Retina (tissue), 1 donor: ENCODE data around the gene CCDC51.

Experiments
- DNase-seq: peaks from one replicate; pipeline ENCODE4 v3.0.0-alpha.2; 2016

The CCDC51 gene

DNA sequence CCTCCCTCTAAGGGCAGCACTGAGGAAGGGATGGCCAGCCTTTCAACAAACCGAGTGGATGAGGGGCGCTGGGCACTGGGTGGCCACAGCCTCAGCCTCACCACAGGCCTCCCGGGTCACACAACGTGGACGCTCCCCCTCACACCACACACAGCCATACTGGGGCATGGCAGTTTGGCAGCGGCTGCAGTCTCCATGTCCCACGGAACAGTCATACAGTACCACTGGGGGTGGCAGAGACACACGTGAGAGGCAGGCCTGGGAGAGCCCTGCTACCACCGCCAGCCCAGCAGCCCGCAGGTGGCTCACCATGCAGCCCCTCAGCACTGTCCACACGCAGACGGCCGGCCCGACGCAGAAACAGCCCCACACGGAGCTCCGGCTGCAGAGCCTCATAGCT is 21.8 kb downstream of the CCDC51 start:
- DNase-seq: no peak

DNA sequence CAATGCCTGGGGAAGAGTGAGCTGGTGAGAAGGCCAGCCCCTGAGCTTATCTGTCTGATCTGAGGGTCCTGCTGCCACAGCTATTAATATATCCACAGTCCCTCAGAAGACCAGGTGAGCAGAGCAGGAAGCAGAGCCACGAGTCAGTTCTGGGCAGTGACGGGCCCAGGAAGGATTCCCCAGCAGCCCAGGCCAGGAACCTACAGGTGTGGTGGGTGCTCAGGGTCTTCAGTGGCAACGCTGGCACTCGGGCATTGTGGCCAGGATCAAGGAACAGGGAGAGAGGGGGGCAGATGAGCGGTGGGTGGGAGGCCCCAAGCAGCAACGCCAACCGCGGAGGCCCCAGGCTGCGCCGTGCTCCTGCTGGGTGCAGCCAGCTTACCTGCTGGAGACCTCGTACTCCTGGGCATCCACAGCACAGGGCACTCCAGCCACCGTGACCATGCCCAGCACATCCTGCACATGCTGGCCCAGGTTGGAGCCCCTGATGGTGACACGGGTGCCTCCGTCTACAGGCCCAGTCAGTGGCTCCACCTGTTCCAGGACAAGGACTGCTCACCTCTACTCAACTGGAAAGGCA is 22.3 kb downstream of the CCDC51 start:
- DNase-seq: no peak

DNA sequence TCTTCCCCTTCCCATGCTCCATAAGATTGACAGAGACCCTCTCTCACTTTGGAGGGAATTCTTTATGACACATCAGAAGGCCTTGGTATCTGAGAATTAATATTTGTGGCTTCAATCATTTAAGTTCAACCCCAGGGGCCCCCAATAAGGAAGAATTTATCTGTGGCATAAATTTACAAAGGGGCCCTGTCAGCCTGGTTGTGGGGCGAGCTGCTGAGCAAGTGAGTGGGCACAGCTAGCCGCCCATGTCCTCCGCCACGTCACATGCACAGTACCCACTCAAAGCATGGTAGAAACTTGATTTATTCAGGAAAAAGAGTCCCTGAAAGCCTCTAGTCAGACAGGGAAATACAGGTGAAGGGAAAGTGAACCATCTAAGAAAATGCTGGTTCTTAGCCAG is 23.4 kb downstream of the CCDC51 start:
- no peak for DNase-seq

DNA sequence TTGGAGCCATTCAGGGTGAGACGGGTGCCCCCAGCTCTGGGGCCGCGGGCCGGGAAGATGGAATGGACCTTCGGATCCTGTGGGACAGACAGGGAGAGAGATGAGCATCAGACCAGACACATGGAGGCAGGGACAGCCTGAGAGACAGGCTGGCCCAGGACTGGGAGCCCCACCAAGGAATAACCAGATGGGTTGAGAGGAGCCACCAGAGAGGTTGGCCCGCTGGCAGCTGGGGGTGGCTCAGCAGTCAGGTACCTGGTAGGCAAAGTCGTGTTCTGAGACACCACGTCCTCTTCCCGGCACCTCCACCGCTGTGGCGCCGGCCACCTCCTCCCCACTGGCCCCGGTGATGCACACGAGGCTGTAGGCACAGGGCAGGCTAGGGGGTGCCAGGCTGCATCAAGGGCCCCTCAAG is 23.8 kb downstream of the CCDC51 start:
- no peak for DNase-seq

DNA sequence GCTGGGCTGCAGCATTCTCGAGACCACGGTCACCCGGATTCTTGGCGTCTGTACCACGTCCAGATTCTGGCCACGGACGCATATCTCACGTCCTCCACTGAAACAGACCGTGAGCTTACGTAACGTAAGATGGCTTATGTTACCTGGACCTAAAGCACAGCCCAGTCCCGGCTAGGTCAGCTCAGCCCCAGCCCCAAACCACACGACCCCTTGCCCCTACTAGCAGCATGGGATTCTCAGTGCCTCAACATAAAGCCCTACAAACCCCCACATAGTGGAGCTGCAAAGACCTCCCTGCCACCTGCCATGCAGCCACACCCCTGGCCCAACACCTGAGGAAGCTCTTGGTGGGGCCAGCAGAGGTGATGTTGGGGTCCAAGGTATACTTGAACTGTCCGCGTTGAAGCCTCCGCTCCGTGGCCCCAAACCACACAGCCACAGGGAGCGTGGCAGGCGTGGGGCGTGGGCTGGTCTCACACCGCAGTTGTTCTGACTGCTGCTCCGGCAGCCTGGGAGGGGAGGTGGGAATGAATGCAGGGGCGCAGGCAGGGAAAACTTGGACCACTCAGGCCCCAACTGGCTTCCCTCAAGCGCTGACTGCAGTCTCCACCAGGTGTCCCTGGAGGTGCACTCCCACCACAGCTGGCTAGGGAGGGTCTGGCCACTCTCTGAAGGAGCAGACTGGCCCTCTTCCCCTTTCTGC is 24.5 kb downstream of the CCDC51 start:
- no peak for DNase-seq

DNA sequence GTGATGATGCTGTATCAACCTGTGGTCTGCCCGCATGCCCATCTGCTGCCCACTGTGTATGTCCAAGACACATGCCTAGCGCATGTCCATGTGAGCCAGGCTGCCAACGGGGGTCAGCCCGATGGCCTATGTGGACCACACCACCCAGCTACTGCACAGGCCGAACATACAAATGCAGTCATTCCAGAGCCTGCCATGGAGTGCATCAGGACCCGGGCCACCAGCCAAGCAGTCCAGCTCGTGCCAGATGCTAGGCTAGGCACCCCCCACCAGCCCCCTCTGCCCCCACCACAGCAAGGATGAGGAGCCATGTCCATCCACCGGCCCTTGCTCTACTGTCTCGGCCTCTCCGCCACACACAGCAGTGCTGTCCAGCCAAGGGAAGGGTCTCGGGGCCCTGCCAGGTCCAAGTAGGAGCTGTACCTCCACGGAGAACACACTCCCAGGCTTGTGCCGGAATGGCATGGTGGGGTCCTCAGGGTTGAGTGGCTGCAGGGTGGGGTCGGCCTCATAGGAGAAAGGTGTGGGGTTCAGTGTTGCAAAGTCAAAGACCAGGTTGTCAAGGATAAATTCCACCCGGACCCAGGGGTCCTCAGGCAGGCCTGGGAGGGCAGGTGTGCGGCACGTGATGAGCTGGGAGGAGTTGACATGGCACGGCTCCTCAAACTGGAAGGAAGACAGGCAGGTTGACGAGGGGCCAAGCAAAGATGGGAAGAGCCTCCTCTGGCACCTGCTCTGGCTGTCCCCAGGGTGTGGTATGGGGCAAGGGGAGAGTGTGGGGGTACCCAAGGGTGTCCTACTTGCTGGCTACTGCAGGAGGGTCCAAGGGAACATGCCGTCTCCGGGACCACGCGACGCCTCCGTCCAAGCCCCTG is 25.3 kb downstream of the CCDC51 start:
- no peak for DNase-seq

DNA sequence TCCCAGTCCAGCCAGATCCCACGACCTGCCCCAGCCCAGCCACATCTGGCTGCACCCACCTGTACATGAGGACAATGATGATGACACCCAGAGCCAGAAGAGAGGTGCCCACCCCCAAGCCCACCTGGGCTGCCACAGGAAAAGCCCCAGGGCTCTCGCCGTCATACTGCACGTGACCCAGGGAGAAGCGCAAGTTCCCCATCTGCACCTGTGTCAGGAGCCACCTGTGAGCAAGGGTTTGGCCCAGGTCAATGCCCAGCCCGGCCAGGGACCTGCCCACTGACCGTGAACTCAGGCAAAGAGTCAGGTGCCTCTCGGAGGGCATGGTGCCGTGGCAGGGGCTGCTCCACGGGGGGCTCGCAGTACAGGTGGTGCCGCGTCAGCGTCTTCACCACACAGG is 26.3 kb downstream of the CCDC51 start:
- DNase-seq: no peak

DNA sequence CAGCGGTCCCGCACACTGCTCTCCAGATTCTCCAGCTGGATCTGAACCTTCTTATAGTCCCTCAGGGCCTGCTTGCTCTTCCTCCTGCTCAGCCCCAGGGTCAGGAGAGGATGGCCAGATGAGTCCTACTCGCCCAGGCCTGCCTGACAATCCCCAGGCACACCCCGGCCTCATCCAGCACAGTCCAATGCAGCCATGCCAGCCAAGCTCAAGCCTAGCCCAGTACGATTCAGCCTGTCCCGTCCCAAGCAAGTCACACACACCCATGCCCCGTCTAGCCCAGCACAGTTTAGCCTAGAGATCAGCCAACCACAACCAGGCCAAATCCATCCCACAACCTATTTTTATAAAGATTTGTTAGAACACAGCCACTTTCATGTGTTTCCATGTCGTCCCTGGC is 26.8 kb downstream of the CCDC51 start:
- no peak for DNase-seq

DNA sequence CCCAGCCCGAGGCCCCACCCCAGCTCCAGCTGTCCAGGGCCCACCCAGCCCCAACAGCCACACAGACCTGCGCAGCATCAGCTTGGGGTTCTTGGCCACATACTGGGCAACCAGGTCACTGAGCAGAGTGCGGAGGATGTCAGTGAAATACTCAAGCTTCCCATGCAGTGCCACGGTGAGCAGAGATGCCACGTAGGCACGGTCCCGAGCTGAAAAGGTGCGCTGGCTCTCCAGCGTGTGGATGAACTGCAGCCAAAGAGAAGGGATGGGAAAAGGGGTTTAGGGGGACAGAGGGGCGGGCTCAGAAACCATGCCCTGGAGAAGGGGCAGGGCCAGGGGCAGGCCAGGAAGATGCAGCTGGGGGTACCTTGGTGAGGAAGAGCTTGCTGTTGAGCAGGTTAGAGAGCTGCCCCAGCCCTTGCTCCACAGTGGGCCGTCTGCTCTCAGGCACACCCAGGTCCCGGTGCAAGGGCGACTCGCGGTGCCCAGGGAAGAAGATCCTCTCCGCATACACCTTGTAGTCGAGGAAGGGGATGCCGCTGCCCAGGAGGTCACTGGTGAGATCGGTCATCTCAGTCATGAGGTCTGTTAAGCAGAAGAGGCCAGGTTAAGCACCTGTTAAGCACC is 27.4 kb downstream of the CCDC51 start:
- DNase-seq: no peak

DNA sequence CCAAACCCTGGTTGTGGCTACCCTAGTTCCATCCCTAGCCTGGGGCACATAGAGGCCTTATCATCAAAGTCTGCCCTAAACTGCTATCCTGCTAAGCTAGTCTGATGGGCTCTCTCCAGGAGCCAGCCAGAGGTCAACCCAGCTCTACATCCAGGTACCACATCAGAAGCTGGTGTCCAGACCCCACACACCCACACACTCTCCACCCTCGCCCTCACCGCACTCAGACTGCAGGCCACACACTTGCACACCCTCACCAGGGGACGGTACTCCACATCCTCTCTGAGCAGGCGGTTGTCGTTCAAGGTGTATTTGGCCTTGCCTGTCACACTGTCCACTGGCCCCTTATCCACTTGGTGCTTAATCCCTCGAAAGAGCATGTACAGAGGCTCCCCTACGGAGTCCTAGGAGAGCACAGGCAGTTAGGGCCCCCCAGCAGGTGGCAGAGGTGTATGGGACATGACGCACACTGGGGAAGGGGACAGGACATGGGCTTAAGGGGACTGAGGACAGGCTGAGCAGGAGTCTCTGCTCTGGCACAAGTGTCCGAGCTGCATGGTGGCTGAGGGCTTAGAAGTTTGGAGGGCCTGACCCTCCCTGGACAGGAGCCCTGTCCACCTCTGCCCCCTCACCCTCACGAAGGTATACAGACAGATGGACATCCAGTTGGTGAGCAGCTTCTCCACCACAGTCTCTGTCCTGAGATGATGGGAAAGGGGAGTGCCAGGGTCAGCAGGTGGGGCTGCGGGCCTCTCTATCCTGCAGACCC is 28.1 kb downstream of the CCDC51 start:
- no peak for DNase-seq

DNA sequence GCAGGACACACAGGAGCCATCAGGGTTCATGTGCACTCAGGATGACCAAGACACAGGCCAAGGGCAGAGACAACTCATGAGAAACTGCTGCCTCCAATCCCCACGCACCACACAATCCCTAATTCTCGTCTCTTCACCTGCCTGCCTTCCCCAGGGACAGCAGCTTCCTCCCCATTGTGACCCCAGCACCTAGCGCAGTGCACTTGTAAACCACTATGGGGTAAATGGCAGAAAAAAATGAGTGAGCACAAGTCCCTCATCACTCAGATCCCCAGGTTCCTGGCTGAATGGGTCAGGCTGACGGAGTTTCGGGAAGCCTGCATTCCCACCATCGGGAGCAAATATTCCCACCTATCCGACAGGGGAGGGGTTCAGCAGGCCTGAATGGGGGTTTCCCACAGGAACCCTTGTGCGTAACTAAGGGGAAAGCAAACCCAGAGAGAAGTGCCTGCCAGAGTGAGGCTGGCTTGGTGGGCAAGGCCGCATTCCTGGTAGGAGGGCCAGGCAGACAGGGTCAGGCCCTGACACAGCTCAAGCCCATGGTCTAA is 28.8 kb downstream of the CCDC51 start:
- no peak for DNase-seq

DNA sequence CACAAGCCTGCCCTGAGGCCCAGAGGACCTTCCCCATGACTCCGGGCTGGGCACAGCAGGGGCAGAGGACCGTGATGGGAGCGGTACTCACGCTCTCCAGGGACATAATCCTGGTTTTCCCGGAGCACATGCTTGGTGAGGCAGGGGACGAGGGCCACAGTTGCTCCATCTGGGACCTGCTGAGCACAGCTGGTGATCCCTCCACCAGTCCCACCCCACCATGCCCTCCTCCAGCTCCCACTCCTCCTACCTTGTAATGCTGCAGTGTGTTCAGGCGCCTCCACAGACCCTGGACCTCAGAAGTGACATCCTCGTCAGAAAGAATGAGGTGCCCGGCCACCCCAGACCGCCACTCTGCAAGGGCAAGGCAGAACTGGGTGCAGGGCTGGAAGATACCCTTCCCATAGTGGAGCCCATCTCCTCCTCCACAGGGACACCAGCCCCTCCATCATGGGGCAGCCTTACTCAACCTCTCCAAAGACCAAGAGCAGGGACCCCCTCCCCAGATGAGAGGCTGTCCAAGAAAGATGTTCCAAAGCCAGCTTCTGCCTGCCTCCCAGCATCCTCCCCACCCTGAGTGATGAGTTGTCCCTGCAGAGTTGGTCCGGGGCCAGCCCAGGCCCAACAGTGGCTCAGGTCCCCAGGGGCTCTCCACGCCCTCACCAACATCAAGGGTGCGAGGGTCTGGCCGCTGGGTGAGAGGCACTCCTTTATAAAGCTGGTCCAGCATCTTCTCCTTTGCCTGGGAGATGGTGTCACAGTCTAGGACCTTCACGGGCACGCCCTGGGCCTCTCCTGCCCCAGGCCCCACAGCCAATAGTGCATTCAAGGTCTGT is 29.5 kb downstream of the CCDC51 start:
- DNase-seq: no peak

DNA sequence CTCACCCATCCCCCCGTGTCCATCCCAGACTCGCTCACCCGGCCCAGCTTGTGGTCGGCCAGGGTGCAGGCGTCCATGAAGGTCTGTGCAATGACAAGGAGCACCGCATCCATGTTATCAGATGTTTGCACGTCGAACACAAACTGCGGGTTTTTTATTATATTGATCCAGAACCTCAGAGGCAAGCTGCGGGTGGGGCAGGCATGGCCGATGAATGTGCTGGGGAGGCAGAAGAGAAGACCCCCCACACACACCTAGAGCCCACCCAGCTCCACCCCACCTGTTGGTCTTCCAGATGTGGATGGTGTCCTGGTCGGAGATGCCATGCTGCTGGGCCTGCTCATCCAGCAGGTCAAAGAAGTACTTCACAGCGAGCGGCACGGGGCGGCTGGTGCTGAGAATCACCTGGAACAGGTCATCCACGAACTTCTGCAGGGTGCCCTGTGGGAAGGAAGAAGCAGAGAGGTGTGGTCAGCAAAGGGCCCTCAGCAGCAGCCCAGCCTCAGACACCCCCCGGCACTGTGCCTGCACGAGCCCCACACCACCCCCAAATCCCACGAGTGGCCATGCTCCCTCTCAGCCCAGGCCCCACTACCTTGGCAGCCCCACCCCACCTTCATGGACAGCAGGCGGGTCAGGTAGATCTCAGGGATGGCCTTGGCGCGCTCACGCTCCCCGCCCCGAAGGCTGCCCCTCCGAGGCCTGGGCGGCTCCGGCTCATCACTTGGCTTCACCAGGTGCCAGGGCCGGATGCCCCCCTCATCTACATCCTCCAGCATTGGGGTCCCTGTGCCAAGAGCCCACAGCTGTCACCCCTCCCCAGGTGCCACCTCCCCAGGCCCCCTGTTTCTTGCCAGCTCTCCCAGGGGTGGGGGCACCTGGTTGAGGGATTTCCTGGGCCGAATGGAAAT is 30.4 kb downstream of the CCDC51 start:
- no peak for DNase-seq

DNA sequence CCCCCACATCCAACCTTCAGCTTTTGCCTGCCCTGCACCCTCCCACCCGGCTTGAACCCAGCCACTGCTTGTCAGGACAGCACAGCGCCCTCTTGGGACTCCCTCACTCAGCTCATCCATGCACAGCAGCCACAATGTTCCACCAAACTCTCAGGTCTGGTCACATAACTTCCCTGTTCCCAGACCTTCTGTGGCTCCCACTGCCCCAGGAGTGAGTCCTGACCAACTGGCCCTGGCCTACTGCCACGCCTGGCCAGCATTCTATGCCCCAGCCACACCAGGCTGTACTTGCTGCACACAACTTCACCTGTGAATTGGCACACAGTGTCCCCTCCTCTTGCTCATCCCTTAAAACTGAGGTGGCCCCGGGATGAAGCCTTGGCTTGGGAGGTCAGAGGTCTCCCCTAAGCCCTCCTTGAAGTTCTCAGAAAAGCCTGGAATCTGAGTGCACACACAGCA is 31.1 kb downstream of the CCDC51 start:
- no peak for DNase-seq

DNA sequence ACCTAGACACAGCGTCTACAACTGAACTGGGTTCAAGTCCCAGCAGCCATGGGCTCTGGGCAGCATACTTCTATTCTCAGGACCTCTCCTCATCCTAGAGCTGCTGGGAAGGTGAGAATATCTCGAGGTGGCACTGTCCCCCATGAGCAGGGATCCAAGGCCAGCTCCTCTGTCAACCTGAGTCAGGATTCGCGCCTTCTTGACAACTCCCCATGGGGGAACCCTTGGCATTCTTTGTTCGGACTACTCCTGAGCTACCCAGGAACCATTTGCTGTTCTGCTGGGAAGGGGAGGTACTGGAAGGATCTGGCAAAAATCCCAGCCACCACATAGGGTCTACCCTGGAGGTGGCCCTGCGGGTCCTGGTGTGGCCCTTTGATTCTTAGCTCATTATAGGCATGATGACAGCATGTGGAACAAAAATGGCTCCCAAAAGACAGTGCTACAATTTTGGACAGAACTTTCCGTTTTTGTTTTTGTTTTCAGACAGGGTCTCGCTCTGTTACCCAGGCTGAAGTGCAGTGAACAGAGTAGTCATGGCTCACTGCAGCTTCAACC is 32.3 kb downstream of the CCDC51 start:
- DNase-seq: no peak

DNA sequence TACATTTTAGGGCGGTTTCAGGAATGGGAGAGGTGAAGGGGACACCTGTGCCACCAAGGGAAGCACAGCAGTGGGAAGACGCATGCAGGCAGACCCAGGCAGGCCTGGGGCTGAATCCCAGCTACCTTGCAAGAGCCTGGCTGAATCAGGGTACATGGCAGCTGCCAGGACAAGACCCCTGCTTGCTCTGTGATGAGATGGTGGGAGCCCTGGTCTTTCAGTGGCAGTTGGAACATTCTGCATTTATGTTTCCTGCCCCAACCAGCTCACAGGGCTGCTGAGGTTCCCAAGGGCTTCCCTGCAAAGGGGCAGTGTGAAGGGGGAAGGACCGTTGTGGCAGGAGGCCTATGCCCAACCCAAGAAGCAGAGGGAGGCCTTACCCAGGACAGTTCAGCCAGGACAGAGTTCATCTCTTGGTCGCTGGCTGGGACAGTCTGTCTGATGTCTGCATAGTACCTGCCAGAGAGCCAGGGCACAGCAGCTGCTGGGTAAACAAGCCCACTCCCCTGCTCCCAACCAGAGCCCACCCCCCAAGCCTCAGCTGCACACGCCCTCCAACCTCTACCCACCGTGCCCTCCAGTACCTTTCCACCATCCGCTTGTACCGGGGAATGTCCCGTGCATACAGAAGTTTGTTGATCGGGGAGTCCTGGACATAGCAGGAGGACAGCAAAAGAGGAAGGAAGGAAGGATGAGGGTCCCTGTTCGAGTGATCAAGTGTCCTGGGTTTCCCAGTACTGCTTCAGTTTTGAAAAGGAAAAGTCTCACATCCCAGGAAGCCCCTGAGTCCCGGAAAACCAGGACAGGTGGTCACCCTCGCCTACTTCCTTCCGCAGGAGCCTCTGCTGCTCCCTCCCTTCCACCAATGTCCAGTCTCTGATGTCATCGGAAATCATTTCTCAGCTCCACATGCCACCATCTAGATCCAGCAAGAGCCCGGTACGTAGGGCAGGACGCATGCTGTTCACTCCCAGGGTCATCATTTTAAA is 33.2 kb downstream of the CCDC51 start:
- no peak for DNase-seq

DNA sequence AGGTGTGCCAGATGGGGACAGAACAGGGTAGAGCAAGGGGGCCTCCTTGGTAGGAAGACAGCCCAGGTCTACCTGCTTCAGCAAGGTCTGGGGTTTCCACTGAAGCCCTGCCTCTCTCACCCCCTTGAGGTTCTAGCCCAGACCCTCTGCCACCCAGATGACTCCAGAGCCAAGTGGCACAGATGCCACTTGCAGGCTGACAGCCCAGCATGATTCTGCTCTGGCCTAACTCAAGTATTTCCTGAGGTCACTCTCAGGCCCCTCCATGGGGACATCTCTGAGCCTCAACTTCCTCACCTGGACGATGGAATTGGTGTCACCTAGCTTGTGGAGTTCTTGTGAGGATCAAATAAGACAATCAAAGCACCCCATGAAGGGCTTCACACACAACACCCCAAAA is 33.9 kb downstream of the CCDC51 start:
- no peak for DNase-seq

DNA sequence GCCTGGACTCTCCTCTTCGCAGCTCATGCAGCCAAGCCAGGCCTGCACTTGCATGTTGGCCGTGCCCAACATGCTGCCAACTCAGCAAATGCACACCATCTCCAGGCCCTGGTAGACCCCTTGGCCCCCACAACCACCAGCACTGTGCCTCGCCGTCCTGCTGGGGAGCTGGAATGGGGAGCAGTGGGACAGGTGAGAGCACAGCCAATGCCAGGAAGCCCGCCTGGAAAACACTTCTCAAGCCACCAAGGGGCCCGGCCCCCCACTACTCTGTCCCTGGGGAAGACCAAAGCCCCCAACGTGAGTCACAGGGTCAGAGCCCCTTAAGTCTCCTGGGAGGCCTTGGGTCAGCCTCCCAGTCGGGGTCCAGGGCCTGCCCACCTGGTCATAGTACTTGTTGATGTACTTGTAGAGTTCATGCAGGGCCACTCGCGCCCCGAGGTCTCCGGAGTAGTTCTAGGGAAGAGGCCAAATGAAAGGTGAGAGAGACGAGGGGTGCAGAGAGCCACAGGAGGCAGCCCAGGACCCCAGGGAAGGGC is 34.5 kb downstream of the CCDC51 start:
- DNase-seq: no peak
